Peyer's patch (tissue), 4 donors: ENCODE data around the gene FANK1. TPM values are rescaled to one million over a fixed set of nuclear protein-coding genes. Genes with fewer than 3 reads are reported as not detected.
A peak's percentile ranks its signal among the peaks of the same experiment; 100 is the strongest.
"Not testable (repeated sequence)": the region's sequence is repeated elsewhere in the genome, so short reads cannot be mapped to it uniquely, and the experiment has no call there.

Experiments used
- DNase-seq, 3 donors: peaks; one replicate each; pipeline ENCODE4 v3.0.0-alpha.2; 2017 to 2019
- H3K27ac ChIP-seq, 4 donors: fragments of 200-600 bp; sonication (generic); one replicate each; pipeline ENCODE4 v1.5.1; 2016 to 2019
- H3K27me3 ChIP-seq, 2 donors: fragments of 200-600 bp; sonication (generic); one replicate each; pipeline ENCODE4 v1.5.1; 2019
- H3K36me3 ChIP-seq, 3 donors: fragments of 200-600 bp; sonication (generic); one replicate each; pipeline ENCODE4 v1.5.1; 2016 to 2019
- H3K4me1 ChIP-seq, 4 donors: fragments of 200-600 bp; sonication (generic); one replicate each; pipeline ENCODE4 v1.5.1; 2016 to 2019
- H3K4me3 ChIP-seq, 4 donors: fragments of 200-600 bp; sonication (generic); 1 replicate in 3 of 4; 2 replicates in 1 of 4; pipeline ENCODE4 v1.5.1; 2016 to 2019; ENCODE audit warnings: mild to moderate bottlenecking in 1 of 4
- H3K9me3 ChIP-seq, 4 donors: fragments of 200-600 bp; sonication (generic); one replicate each; pipeline ENCODE4 v1.5.1; 2016 to 2019; ENCODE audit warnings: mild to moderate bottlenecking in 1 of 4
- CTCF ChIP-seq, 6 experiments: fragments of 450-650 bp in 4 of 6; fragments of 200-600 bp in 2 of 6; sonication (generic) in 1 of 6; IDR thresholded peaks; one replicate each; pipeline ENCODE4 v1.5.1; 2017 to 2019; ENCODE audit warnings: antibody characterized with exemption in 6 of 6, mild to moderate bottlenecking in 3 of 6, moderate library complexity in 1 of 6
- POLR2A ChIP-seq, 2 donors: fragments of 450-650 bp; IDR thresholded peaks; one replicate each; pipeline ENCODE4 v1.5.1; 2017; ENCODE audit warnings: antibody characterized with exemption in 2 of 2, mild to moderate bottlenecking in 2 of 2, moderate library complexity in 2 of 2
- total RNA-seq, 4 donors: library from RNA; depleted of rRNA; stranded (reverse); fragments of >200 nt; gene quantifications; one replicate each; pipeline ENCODE4 v1.1.0, GENCODE V29; 2016

FANK1 gene
- total RNA-seq, 4 donors from 2014 or later = 1.4 to 7.9 (median 3.5) TPM; not detected in 1

- no peak for TF ChIP-seq POLR2A (IDR thresholded peaks at IDR 0.05)
- no peak for TF ChIP-seq CTCF (IDR thresholded peaks at IDR 0.05)
- Histone ChIP-seq H3K36me3 (no peaks in the 10 kb centered on the region), H3K4me1 (no peaks in the 10 kb centered on the region), H3K27me3 (no peaks in the 10 kb centered on the region), H3K4me3 (no peak overlapping the region), H3K27ac (no peak overlapping the region), H3K9me3 (no peaks in the 10 kb centered on the region)
- no peak for DNase-seq
Measured at GRCh38 chr10:125925262-125925834, 29.0 kb downstream of the FANK1 start.

GRCh38 chr10:125926247-125926646, 29.9 kb downstream of the FANK1 start:
- DNase-seq = no peak
- Histone ChIP-seq H3K27ac (no peak overlapping the region), H3K9me3 (no peaks in the 10 kb centered on the region), H3K36me3 (no peaks in the 10 kb centered on the region), H3K27me3 (no peaks in the 10 kb centered on the region), H3K4me1 (no peaks in the 10 kb centered on the region), H3K4me3 (no peak overlapping the region)
- TF ChIP-seq CTCF (IDR thresholded peaks at IDR 0.05) (no peak), POLR2A (IDR thresholded peaks at IDR 0.05) (no peak)

- H3K36me3 ChIP-seq, H3K27ac ChIP-seq, H3K27me3 ChIP-seq, H3K4me3 ChIP-seq, H3K9me3 ChIP-seq, H3K4me1 ChIP-seq, DNase-seq: not testable (repeated sequence)
Measured at GRCh38 chr10:125927265-125927664, 30.9 kb downstream of the FANK1 start.

- Histone ChIP-seq H3K4me1 (no peaks in the 10 kb centered on the region), H3K27ac (peak overlapping the region in 2 of 4 donors; percentile 13 to 41), H3K27me3 (no peaks in the 10 kb centered on the region), H3K9me3 (no peaks in the 10 kb centered on the region), H3K36me3 (no peaks in the 10 kb centered on the region), H3K4me3 (peak overlapping the region in 1 of 4 donors; percentile 11)
- TF ChIP-seq CTCF (IDR thresholded peaks at IDR 0.05) (no peak), POLR2A (IDR thresholded peaks at IDR 0.05) (no peak)
- no peak for DNase-seq
Measured at GRCh38 chr10:125928928-125929585, 32.7 kb downstream of the FANK1 start.

GRCh38 chr10:125929618-125930017, 33.3 kb downstream of the FANK1 start:
- DNase-seq = no peak
- Histone ChIP-seq H3K4me1 (no peaks in the 10 kb centered on the region), H3K27me3 (no peaks in the 10 kb centered on the region), H3K9me3 (no peaks in the 10 kb centered on the region), H3K27ac (peak overlapping the region in 3 of 4 donors; percentile 13 to 41 (median 38)), H3K4me3 (peak overlapping the region in 1 of 4 donors; percentile 11), H3K36me3 (no peaks in the 10 kb centered on the region)
- TF ChIP-seq CTCF (IDR thresholded peaks at IDR 0.05) = no peak
- TF ChIP-seq POLR2A (IDR thresholded peaks at IDR 0.05) = no peak

GRCh38 chr10:125933693-125934092, 37.3 kb downstream of the FANK1 start:
- DNase-seq = no peak
- H3K36me3 ChIP-seq = no peaks in the 10 kb centered on the region
- no peaks in the 10 kb centered on the region for H3K27me3 ChIP-seq
- H3K27ac ChIP-seq = no peak overlapping the region
- TF ChIP-seq CTCF (IDR thresholded peaks at IDR 0.05) (no peak), POLR2A (IDR thresholded peaks at IDR 0.05) (no peak)
- no peak overlapping the region for H3K4me3 ChIP-seq
- no peaks in the 10 kb centered on the region for H3K4me1 ChIP-seq
- H3K9me3 ChIP-seq = no peaks in the 10 kb centered on the region
